Activated CD8-positive, alpha-beta memory T cell treated with anti-CD3 and anti-CD28 coated beads for 1 hour (primary cell): Measurements from ENCODE around the gene SPOCK3.
"Not testable (repeated sequence)": the region's sequence is repeated elsewhere in the genome, so short reads cannot be mapped to it uniquely, and the experiment has no call there.

Experiments
- DNase-seq, 2 donors: peaks; one replicate each; pipeline ENCODE4 v3.0.0-alpha.2; 2020; ENCODE audit warnings: low read depth in 1 of 2; ENCODE audit errors: extremely low read depth in 1 of 2

Gene SPOCK3

GRCh38 chr4:166972071-166972470, 262.2 kb downstream of the SPOCK3 start:
- DNase-seq, result no peak

- DNase-seq, result not testable (repeated sequence)
Observed at GRCh38 chr4:166968219-166968618, 266.1 kb downstream of the SPOCK3 start.

- DNase-seq, result no peak
Observed at GRCh38 chr4:166965562-166965961, 268.7 kb downstream of the SPOCK3 start.

GRCh38 chr4:166957451-166957850, 276.8 kb downstream of the SPOCK3 start:
- DNase-seq, result no peak

- no peak for DNase-seq
Observed at GRCh38 chr4:166956484-166956883, 277.8 kb downstream of the SPOCK3 start.

GRCh38 chr4:166941629-166942028, 292.7 kb downstream of the SPOCK3 start:
- no peak for DNase-seq

GRCh38 chr4:166930464-166930863, 303.8 kb downstream of the SPOCK3 start:
- no peak for DNase-seq

GRCh38 chr4:166924424-166924823, 309.9 kb downstream of the SPOCK3 start:
- no peak for DNase-seq

- DNase-seq, result no peak
Observed at GRCh38 chr4:166913926-166914325, 320.4 kb downstream of the SPOCK3 start.

- DNase-seq, result no peak
Observed at GRCh38 chr4:166903408-166903807, 330.9 kb downstream of the SPOCK3 start.

GRCh38 chr4:166902941-166903340, 331.4 kb downstream of the SPOCK3 start:
- DNase-seq, result no peak

- DNase-seq, result no peak
Observed at GRCh38 chr4:166896254-166896653, 338.0 kb downstream of the SPOCK3 start.

- DNase-seq, result no peak
Observed at GRCh38 chr4:166895771-166896170, 338.5 kb downstream of the SPOCK3 start.

GRCh38 chr4:166887457-166887856, 346.8 kb downstream of the SPOCK3 start:
- DNase-seq, result no peak

GRCh38 chr4:166886718-166887117, 347.6 kb downstream of the SPOCK3 start:
- DNase-seq, result no peak

GRCh38 chr4:166882221-166882620, 352.1 kb downstream of the SPOCK3 start:
- no peak for DNase-seq

- no peak for DNase-seq
Observed at GRCh38 chr4:166875821-166876220, 358.5 kb downstream of the SPOCK3 start.

GRCh38 chr4:166862032-166862431, 372.3 kb downstream of the SPOCK3 start:
- DNase-seq, result no peak

GRCh38 chr4:166850398-166850797, 383.9 kb downstream of the SPOCK3 start:
- not testable (repeated sequence) for DNase-seq

GRCh38 chr4:166846939-166847338, 387.4 kb downstream of the SPOCK3 start:
- DNase-seq, result no peak

- no peak for DNase-seq
Observed at GRCh38 chr4:166842795-166843261, 391.5 kb downstream of the SPOCK3 start.

- DNase-seq, result no peak
Observed at GRCh38 chr4:166839615-166840251, 394.6 kb downstream of the SPOCK3 start.

- DNase-seq, result no peak
Observed at GRCh38 chr4:166838975-166839614, 395.2 kb downstream of the SPOCK3 start.
